ENCODE results near the gene PTPN6.
"Not testable (repeated sequence)": the region's sequence is repeated elsewhere in the genome, so short reads cannot be mapped to it uniquely, and the experiment has no call there.

The PTPN6 gene

GRCh38 chr12:6950811-6951540, at the start of gene PTPN6:
PTPN6 (plus strand) TSS chr12:6951356; CDS start chr12:6951513, 157 bp downstream.
- no peak for DNase-seq (ENCODE audit: low spot score)

DNA sequence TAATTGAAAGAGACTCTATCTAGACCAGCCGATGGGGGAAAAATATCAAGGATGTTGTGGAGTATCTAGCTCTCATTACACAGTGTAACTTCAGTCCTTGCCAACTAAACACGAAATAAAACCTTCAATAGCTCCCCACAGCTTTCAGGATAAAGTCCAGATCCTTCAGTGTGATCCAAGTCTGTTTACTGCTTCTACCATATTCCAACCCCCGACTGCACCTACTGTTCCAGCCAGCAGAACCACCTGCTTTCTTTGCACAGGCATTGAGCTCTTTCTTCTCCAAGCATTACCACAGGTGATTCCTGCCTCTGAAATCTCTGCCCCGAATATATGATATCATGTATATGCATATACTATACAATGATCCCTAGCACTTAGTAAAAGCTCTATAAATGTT, 48.7 kb upstream of the PTPN6 start:
- DNase-seq (ENCODE audit: low spot score) = peak; percentile 76

- DNase-seq (ENCODE audit: low spot score) = no peak
Observed at GRCh38 chr12:6903722-6904121, 47.4 kb upstream of the PTPN6 start.

DNA sequence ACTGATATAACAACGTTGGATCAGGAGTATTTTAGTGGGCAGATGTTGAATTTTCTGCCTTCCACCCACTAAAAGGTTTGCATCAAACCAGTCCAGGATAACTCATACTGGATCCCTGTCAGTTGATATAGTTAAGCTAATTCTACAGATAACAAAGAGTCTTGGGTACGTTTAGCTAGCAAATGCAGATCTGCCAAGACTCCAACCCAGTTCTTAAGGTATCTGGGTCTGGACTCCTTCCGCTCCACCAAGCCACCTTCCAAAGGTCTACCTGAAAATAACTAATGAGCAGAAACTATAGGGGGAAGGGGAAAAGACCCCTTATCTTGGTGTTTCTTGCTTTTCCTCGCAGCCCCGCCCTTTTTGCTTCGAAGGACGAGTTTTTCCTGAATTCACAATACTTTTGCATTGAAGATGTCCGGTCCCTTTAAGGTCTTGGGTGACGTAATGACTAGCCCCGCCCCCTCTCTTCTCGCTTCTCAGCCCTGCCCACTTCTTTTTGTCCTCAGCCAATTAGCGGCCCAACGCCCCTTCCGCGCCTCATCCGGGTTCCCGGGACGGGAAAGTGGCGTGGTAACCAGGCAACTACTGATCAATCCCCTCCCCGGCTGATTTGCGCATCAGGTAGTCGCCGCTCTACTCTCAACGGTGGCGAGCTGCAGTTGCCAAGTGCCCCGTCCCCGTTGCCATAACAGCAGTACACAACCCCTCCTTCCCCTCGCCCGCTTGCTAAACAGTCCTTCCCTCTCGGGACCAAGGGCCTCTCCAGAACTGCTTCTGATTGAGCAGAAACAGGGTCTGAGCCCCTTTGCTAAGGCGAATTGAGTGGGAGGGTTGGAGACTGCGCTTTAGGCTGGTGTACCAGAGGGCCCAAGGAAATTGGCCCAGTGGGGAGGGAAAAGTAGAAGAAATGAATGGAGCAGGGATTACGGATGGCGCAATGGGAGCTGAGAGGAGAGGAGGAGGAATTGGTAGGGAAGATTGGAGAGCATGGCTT, 46.6 kb upstream of the PTPN6 start, which contains the start of gene LRRC23:
TSS of gene LRRC23 (plus strand) at position 543 of the 997 bp plus-strand sequence. CDS start 812 bp downstream, outside the sequence.
- peak; percentile 99 for DNase-seq (ENCODE audit: low spot score)

- no peak for DNase-seq (ENCODE audit: low spot score)
Observed at GRCh38 chr12:6905414-6906040, 45.6 kb upstream of the PTPN6 start.

DNA sequence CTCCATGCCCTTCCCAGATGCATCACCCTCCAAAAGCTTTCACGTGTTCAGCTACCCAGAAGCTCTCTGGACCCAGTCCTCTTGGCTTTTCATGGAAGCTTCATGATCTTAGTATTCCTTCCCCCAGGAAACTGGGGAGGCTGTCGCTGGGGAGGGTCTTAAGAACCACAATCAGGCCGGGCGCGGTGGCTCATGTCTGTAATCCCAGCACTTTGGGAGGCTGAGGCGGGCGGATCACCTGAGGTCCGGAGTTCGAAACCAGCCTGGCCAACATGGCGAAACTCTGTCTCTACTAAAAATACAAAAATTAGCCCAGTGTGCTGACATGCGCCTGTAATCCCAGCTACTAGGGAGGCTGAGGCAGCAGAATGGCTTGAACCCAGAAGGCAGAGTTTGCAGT, 43.0 kb upstream of the PTPN6 start:
- not testable (repeated sequence) for DNase-seq (ENCODE audit: low spot score)

DNA sequence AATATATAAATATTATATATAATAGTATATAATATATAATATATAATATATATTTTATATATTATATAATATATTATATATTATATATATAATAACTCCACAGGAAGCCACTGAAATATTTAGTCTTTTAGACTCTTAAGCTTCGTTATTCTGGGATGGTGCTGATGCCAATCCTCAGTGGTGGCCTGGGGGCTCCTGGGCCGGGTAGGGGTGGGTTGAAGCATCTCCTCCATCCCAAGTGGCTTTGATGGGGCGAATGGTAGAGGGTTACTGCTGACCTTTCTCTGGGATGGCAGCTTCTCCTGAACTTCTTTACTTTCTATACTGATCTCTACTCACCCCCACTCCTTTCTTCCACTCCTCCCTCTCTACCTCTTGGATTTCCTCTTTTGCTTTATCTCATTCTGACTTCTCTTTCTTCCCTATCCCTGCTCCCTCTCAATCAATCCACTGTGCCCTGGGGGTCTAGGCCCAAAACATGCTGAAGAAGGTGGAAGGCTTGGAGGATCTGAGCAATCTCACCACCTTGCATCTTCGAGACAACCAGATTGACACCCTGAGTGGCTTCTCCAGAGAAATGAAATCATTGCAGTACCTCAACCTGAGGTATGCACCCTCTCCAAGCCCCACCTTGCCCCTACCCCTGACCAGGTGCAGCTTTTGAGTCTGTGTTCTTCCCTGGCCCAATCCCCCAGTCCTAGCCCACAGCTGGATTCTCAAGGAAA, 41.6 kb upstream of the PTPN6 start:
- DNase-seq (ENCODE audit: low spot score) = no peak

- DNase-seq (ENCODE audit: low spot score) = no peak
Observed at GRCh38 chr12:6912164-6912935, 38.8 kb upstream of the PTPN6 start.

- DNase-seq (ENCODE audit: low spot score) = peak; percentile 86
Observed at GRCh38 chr12:6914246-6914946, 36.8 kb upstream of the PTPN6 start, which contains the start of gene ENO2. ENO2 (plus strand) TSS chr12:6914580; CDS start chr12:6915833, 1,253 bp downstream.

DNA sequence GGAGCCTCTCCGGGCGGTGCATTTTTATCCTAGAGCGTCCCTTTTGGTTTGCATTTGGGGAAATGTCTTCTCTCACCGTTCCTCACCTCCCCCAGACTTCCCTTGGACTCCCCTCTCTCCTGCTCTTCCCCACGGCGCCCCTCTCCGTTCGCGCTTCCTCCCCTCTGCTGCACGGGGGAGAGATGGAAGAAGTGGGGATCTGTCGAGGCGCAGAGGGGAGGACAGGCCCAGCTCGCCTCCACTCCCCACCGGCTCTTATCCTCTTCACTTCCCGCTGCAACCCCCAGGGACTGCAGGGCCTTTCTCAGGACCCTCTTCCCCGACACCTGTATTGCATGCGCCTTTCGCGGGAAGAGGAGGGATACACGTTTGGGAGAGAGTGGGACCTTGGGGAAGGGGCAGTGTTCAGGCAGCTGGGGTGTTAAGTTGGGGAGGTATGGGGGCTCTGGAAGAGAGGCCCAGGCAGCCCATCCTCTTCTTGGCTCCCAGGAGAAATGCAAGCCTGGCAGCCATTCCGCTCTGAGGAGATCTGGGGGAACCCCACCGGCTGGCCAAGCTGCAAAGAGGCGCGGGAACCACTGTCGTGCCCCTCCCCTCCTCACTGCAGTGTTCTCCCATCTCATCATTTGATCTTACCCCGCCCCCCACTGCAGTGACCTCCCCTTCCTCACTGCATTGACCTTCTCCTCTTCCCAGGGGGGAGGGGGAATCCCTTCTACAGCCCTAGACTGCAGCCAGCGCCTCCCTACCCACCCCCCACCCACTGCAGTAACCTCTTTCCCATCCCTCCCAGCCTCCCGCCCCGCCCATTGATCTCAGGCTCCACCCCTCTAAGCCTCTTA, 36.0 kb upstream of the PTPN6 start:
- peak; percentile 38 for DNase-seq (ENCODE audit: low spot score)

DNA sequence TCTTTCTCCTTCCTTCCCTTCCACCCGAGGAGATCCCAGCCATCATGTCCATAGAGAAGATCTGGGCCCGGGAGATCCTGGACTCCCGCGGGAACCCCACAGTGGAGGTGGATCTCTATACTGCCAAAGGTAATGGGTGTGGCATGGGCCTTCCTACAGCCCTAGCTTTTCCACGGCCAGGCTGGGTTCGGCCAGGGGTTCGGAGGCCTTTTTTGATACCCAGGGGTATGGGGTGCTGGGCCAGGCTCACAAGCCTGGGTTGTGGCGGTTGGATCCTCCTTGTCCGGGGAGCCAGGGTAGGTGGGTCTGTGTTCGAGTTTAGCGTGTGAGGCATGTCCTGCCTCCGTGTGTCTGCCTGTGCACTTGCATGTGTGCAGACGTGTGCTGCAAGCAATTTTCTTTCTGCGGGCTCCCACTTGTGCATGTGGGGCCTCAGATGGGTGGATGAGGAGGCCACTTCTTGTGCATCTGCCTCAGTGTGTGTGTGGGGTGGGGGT, 35.3 kb upstream of the PTPN6 start:
- DNase-seq (ENCODE audit: low spot score) = no peak

GRCh38 chr12:6916426-6917200, 34.5 kb upstream of the PTPN6 start:
- no peak for DNase-seq (ENCODE audit: low spot score)

DNA sequence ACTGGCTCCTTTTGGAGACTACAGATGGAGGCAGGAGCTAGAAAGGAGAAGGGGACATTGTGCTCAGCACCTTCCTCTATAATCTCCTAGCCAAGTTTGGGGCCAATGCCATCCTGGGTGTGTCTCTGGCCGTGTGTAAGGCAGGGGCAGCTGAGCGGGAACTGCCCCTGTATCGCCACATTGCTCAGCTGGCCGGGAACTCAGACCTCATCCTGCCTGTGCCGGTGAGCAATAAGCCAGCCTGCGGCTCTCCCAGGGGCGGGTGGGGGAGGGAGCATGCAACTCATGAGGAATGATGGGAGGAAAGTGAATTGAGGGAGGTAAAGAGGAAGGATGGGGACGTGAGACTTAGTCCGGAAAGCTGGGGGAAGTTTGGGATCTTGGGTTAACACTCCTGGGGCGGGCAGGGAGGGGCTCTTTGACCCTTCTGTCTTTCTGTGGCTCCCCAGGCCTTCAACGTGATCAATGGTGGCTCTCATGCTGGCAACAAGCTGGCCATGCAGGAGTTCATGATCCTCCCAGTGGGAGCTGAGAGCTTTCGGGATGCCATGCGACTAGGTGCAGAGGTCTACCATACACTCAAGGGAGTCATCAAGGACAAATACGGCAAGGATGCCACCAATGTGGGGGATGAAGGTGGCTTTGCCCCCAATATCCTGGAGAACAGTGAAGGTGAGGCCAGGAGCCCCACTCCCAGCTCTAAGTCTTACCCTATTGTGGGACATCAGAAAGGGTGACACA, 33.5 kb upstream of the PTPN6 start:
- no peak for DNase-seq (ENCODE audit: low spot score)

- no peak for DNase-seq (ENCODE audit: low spot score)
Observed at GRCh38 chr12:6919588-6919987, 31.6 kb upstream of the PTPN6 start.

DNA sequence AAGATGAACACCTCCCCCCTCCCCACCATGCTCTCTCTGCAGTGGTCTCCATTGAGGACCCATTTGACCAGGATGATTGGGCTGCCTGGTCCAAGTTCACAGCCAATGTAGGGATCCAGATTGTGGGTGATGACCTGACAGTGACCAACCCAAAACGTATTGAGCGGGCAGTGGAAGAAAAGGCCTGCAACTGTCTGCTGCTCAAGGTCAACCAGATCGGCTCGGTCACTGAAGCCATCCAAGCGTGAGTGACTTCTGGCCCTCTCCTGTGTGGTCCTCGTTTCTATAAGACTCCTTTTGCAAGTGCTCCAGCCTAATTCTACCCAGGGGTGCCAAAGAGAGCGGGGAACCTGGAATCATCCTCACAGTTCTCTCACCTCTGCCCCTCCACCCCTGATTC, 29.6 kb upstream of the PTPN6 start:
- no peak for DNase-seq (ENCODE audit: low spot score)

GRCh38 chr12:6921996-6922946, 28.9 kb upstream of the PTPN6 start:
- no peak for DNase-seq (ENCODE audit: low spot score)

Measured in cerebellar cortex (tissue), 1 donor.